ENCODE data around the gene SPDYC.

Gene SPDYC

DNA sequence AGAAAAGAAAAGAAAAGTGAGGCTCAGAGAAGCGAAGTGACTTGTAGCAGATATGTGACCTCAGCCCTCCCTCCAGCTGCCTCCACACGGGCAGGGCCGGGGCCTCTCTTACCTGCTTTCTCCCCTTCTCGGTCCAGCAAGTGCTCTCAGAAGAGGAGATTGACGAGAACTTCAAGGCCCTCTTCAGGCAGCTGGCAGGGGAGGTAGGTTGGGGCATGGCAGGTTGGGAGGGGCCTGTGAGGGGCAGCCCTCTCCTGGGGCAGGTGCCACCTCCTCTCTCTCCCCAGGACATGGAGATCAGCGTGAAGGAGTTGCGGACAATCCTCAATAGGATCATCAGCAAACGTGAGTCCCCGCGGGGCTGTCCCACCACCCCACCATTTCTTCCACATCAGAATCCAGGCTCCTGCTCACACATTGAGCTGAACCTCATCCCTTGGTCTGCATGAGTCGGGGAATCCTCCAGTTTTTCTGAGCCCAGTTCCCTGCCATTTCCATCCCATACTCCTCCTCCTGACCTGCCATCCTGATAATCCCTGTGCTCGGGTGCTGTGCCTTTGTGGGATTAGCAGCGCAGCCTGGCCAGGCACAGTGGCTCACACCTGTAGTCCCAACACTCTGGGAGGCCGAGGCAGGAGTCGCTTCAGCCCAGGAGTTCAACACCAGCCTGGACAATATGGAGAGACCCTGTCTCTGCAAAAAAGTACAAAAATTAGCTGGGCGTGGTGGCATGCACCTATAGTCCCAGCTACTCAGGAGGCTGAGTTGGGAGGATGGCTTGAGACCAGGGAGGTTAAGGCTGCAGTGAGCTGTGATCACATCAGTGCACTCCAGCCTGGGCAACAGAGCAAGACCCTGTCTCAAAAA, 38.1 kb downstream of the SPDYC start:
- no peaks in the 10 kb centered on the region for H3K4me1 ChIP-seq (ENCODE audit: control insufficient read depth, insufficient read depth, low read length)
- H3K9ac ChIP-seq (ENCODE audit: low read length in 2 of 2), result no peak overlapping the region
- H3K36me3 ChIP-seq (ENCODE audit: control insufficient read depth in 2 of 2, insufficient read depth in 2 of 2, low read length in 2 of 2), result peaks cover 37 to 53% of the 10 kb centered on the region in 2 donors
- no peaks in the 10 kb centered on the region for H3K9me3 ChIP-seq (ENCODE audit: control insufficient read depth in 2 of 2, low read length in 2 of 2)
- no peaks in the 10 kb centered on the region for H3K27me3 ChIP-seq (ENCODE audit: control insufficient read depth in 1 of 2, insufficient read depth in 2 of 2, low read length in 2 of 2)
- H3K27ac ChIP-seq (ENCODE audit: low read length), result no peak overlapping the region
- no peak overlapping the region for H3K4me3 ChIP-seq (ENCODE audit: low read length in 2 of 2)

DNA sequence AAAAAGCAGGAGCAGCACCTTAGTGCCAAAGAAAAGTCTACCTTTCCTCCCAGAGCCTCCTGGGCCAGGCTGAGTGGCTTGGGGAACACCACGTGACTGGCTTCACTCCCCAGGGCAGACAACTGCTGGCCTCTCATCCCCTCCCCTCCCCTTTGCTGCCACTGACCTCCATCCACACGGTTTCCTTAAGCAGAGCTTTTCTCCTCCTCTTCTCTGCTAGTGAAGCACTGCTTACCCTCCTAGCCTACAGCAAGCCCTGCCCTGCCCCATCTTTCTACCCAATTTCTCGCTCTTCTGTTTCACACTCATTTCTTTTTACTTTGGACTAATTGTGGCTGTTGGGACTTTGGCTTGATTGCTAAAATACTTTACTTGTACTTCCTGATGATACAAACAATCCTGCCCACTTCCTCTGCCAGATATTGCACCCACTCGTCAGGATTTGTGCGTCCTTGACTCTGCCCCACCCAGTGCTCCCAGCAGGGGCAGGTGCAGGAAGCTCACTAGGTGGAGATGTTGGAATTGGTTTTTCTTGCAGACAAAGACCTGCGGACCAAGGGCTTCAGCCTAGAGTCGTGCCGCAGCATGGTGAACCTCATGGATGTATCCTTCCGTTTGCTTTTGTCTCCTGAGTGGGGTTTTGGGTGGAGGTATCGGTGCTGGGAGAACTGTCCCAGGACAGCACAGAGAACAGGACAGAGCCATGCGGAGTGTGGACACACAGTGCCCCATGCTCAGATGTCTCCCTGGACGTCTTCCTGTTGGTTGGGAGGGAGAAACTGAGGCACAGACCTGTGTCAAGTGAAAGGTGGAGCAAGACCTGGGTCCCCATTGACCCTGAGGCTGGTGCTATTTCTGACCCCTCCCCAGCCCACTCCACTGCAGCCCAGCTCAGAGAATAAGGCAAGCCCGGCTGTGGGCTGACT, 39.0 kb downstream of the SPDYC start:
- Histone ChIP-seq H3K4me1 (ENCODE audit: control insufficient read depth, insufficient read depth, low read length) (no peaks in the 10 kb centered on the region), H3K27ac (ENCODE audit: low read length) (no peak overlapping the region), H3K27me3 (ENCODE audit: control insufficient read depth in 1 of 2, insufficient read depth in 2 of 2, low read length in 2 of 2) (no peaks in the 10 kb centered on the region), H3K9ac (ENCODE audit: low read length in 2 of 2) (no peak overlapping the region), H3K9me3 (ENCODE audit: control insufficient read depth in 2 of 2, low read length in 2 of 2) (no peaks in the 10 kb centered on the region), H3K4me3 (ENCODE audit: low read length in 2 of 2) (no peak overlapping the region), H3K36me3 (ENCODE audit: control insufficient read depth in 2 of 2, insufficient read depth in 2 of 2, low read length in 2 of 2) (peaks cover 37 to 52% of the 10 kb centered on the region in 2 donors)

DNA sequence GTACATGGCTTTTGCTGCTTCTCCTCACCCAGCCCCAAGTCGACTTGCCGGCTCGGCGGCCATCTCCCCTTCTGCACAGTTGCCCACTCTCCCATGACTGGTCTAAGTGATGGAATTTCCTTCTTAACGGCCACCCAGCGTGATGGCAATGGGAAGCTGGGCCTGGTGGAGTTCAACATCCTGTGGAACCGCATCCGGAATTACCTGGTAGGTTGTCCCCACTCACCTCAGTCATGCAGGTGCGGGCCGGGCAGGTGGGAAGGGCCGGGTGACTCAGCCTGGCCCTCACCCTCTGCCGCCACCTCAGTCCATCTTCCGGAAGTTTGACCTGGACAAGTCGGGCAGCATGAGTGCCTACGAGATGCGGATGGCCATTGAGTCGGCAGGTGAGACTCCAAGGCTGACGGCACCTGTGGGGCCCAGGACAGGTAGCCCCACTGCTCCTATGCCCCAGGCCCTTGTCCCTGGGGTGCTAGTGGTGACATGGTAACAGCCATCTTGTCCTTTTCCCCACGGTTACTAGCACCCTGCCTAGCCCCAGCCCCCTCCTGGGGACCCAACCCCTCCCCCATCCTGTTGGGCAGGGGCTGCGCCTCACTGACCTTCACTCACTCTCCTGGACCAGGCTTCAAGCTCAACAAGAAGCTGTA, 39.8 kb downstream of the SPDYC start:
- Histone ChIP-seq H3K27me3 (ENCODE audit: control insufficient read depth in 1 of 2, insufficient read depth in 2 of 2, low read length in 2 of 2) (no peaks in the 10 kb centered on the region), H3K9ac (ENCODE audit: low read length in 2 of 2) (no peak overlapping the region), H3K4me3 (ENCODE audit: low read length in 2 of 2) (no peak overlapping the region), H3K9me3 (ENCODE audit: control insufficient read depth in 2 of 2, low read length in 2 of 2) (no peaks in the 10 kb centered on the region), H3K27ac (ENCODE audit: low read length) (no peak overlapping the region), H3K4me1 (ENCODE audit: control insufficient read depth, insufficient read depth, low read length) (no peaks in the 10 kb centered on the region), H3K36me3 (ENCODE audit: control insufficient read depth in 2 of 2, insufficient read depth in 2 of 2, low read length in 2 of 2) (peaks cover 37 to 47% of the 10 kb centered on the region in 2 donors)

DNA sequence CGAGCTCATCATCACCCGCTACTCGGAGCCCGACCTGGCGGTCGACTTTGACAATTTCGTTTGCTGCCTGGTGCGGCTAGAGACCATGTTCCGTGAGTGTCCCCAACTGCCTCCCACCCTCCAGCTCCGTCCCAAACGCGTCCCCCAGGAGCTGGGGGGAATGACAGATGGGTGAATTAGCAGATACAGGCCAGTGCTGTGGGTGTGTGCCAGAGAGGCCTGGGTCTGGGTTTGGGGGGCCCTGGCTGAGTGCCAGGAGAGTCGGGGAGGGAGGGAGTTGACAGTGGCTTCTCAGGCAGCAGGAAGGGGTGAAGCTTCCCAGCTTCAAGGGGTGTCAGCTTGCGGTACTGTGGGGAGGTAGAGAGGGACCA, 40.3 kb downstream of the SPDYC start:
- H3K27ac ChIP-seq (ENCODE audit: low read length), result no peak overlapping the region
- no peaks in the 10 kb centered on the region for H3K9me3 ChIP-seq (ENCODE audit: control insufficient read depth in 2 of 2, low read length in 2 of 2)
- H3K4me3 ChIP-seq (ENCODE audit: low read length in 2 of 2), result no peak overlapping the region
- H3K9ac ChIP-seq (ENCODE audit: low read length in 2 of 2), result no peak overlapping the region
- H3K36me3 ChIP-seq (ENCODE audit: control insufficient read depth in 2 of 2, insufficient read depth in 2 of 2, low read length in 2 of 2), result peaks cover 34 to 42% of the 10 kb centered on the region in 2 donors
- no peaks in the 10 kb centered on the region for H3K4me1 ChIP-seq (ENCODE audit: control insufficient read depth, insufficient read depth, low read length)
- no peaks in the 10 kb centered on the region for H3K27me3 ChIP-seq (ENCODE audit: control insufficient read depth in 1 of 2, insufficient read depth in 2 of 2, low read length in 2 of 2)

DNA sequence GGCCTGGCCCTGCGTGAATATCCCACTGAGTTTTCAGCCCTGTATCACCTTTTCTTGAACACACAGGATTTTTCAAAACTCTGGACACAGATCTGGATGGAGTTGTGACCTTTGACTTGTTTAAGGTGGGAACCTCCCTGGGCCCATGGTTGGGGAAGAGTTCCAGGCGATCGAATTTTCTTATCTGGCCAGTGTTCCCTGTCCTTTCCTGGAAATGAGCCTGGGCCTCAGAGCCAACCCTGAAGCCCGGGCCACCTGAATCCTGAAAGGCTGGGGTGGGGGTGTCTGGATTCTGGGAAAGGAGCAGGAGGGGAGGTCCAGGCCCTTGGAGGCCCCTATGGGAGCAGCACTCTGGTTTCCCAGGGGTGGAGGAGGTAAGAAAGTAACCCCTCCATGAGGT, 40.7 kb downstream of the SPDYC start:
- H3K4me3 ChIP-seq (ENCODE audit: low read length in 2 of 2), result no peak overlapping the region
- no peak overlapping the region for H3K9ac ChIP-seq (ENCODE audit: low read length in 2 of 2)
- no peaks in the 10 kb centered on the region for H3K4me1 ChIP-seq (ENCODE audit: control insufficient read depth, insufficient read depth, low read length)
- peaks cover 30 to 38% of the 10 kb centered on the region in 2 donors for H3K36me3 ChIP-seq (ENCODE audit: control insufficient read depth in 2 of 2, insufficient read depth in 2 of 2, low read length in 2 of 2)
- H3K27ac ChIP-seq (ENCODE audit: low read length), result no peak overlapping the region
- no peaks in the 10 kb centered on the region for H3K27me3 ChIP-seq (ENCODE audit: control insufficient read depth in 1 of 2, insufficient read depth in 2 of 2, low read length in 2 of 2)
- H3K9me3 ChIP-seq (ENCODE audit: control insufficient read depth in 2 of 2, low read length in 2 of 2), result no peaks in the 10 kb centered on the region

DNA sequence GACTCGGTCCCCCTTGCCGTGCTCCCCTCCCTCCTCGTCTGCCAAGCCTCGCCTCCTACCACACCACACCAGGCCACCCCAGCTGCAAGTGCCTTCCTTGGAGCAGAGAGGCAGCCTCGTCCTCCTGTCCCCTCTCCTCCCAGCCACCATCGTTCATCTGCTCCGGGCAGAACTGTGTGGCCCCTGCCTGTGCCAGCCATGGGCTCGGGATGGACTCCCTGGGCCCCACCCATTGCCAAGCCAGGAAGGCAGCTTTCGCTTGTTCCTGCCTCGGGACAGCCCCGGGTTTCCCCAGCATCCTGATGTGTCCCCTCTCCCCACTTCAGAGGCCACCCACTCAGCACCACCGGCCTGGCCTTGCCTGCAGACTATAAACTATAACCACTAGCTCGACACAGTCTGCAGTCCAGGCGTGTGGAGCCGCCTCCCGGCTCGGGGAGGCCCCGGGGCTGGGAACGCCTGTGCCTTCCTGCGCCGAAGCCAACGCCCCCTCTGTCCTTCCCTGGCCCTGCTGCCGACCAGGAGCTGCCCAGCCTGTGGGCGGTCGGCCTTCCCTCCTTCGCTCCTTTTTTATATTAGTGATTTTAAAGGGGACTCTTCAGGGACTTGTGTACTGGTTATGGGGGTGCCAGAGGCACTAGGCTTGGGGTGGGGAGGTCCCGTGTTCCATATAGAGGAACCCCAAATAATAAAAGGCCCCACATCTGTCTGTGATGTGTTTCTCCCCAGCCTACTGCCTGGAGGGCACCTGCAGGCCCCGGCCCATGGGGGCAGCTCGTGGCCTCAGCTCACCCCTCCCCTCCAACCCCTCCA, 41.5 kb downstream of the SPDYC start:
- no peak overlapping the region for H3K4me3 ChIP-seq (ENCODE audit: low read length in 2 of 2)
- no peaks in the 10 kb centered on the region for H3K9me3 ChIP-seq (ENCODE audit: control insufficient read depth in 2 of 2, low read length in 2 of 2)
- no peak overlapping the region for H3K27ac ChIP-seq (ENCODE audit: low read length)
- H3K9ac ChIP-seq (ENCODE audit: low read length in 2 of 2), result no peak overlapping the region
- H3K36me3 ChIP-seq (ENCODE audit: control insufficient read depth in 2 of 2, insufficient read depth in 2 of 2, low read length in 2 of 2), result peaks cover 24 to 31% of the 10 kb centered on the region in 2 donors
- no peaks in the 10 kb centered on the region for H3K27me3 ChIP-seq (ENCODE audit: control insufficient read depth in 1 of 2, insufficient read depth in 2 of 2, low read length in 2 of 2)
- H3K4me1 ChIP-seq (ENCODE audit: control insufficient read depth, insufficient read depth, low read length), result no peaks in the 10 kb centered on the region

DNA sequence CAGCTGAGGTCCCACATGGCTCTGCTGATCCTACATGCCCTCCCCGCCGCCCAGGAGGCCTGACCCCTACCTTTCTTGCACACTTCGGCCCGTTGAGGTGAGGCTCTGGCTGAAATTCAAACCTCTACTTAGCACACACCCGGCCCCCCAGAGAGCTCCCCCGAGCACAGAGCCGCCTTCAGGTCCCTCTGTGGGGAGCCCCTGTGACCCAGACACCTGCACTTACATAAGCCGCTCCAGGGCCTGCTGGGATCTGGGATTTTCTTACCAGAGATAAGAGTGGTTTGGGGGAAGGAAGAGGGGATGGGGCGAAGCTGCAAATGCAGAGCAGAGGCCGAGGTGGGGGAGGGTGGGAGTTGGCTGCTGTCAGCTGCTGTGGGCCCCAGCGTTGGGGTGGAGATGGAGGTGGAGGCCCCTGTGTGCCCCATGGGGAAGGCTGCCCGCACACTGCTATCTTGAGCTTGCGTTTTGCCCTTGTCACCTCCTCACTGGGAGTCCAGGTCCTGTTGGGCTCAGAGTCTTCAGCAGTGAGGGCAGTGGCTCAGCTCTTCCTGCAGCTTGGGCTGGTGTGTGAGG, 42.3 kb downstream of the SPDYC start:
- H3K4me3 ChIP-seq (ENCODE audit: low read length in 2 of 2), result no peak overlapping the region

DNA sequence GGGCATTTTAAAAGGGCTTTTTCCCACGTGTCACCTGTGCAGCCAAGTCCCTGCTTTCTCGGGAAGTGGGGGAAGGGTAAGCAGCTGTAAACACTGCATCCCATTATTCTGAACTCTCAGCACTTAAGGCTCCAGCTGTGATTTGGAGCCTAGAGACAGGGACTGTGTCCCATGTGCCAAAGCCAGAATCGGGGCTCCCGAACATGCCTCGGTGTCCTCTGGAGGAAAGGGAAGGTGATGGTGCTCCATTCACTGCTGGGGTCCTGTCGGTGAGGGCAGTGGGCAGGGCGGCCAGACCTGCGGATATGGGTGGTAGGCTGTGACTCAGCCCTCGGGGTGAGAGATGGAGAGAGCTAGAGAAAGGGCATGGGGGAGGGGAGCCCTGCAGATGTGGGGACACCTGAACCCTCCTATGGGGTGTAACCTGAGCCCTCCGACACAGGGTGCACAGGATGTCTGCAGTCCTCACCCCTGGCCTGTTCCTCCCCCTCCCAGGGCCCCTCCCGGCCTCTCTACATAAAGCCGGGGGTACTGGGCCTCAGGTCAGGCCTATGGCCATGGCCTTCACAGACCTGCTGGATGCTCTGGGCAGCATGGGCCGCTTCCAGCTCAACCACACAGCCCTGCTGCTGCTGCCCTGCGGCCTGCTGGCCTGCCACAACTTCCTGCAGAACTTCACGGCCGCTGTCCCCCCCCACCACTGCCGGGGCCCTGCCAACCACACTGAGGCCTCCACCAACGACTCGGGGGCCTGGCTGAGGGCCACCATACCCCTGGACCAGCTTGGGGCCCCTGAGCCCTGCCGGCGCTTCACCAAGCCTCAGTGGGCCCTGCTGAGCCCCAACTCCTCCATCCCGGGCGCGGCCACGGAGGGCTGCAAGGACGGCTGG, 43.5 kb downstream of the SPDYC start:
- no peaks in the 10 kb centered on the region for H3K27me3 ChIP-seq (ENCODE audit: control insufficient read depth in 1 of 2, insufficient read depth in 2 of 2, low read length in 2 of 2)
- no peak overlapping the region for H3K27ac ChIP-seq (ENCODE audit: low read length)
- no peaks in the 10 kb centered on the region for H3K4me1 ChIP-seq (ENCODE audit: control insufficient read depth, insufficient read depth, low read length)
- no peak overlapping the region for H3K4me3 ChIP-seq (ENCODE audit: low read length in 2 of 2)
- H3K36me3 ChIP-seq (ENCODE audit: control insufficient read depth in 2 of 2, insufficient read depth in 2 of 2, low read length in 2 of 2), result peaks cover 20% of the 10 kb centered on the region in 2 donors
- no peaks in the 10 kb centered on the region for H3K9me3 ChIP-seq (ENCODE audit: control insufficient read depth in 2 of 2, low read length in 2 of 2)
- no peak overlapping the region for H3K9ac ChIP-seq (ENCODE audit: low read length in 2 of 2)

More for the DNA sequence above, 42.3 kb downstream of the SPDYC start:
- Histone ChIP-seq H3K9ac (ENCODE audit: low read length in 2 of 2) (no peak overlapping the region), H3K27ac (ENCODE audit: low read length) (no peak overlapping the region), H3K9me3 (ENCODE audit: control insufficient read depth in 2 of 2, low read length in 2 of 2) (no peaks in the 10 kb centered on the region), H3K4me1 (ENCODE audit: control insufficient read depth, insufficient read depth, low read length) (no peaks in the 10 kb centered on the region), H3K36me3 (ENCODE audit: control insufficient read depth in 2 of 2, insufficient read depth in 2 of 2, low read length in 2 of 2) (peaks cover 20 to 27% of the 10 kb centered on the region in 2 donors), H3K27me3 (ENCODE audit: control insufficient read depth in 1 of 2, insufficient read depth in 2 of 2, low read length in 2 of 2) (no peaks in the 10 kb centered on the region)

DNA sequence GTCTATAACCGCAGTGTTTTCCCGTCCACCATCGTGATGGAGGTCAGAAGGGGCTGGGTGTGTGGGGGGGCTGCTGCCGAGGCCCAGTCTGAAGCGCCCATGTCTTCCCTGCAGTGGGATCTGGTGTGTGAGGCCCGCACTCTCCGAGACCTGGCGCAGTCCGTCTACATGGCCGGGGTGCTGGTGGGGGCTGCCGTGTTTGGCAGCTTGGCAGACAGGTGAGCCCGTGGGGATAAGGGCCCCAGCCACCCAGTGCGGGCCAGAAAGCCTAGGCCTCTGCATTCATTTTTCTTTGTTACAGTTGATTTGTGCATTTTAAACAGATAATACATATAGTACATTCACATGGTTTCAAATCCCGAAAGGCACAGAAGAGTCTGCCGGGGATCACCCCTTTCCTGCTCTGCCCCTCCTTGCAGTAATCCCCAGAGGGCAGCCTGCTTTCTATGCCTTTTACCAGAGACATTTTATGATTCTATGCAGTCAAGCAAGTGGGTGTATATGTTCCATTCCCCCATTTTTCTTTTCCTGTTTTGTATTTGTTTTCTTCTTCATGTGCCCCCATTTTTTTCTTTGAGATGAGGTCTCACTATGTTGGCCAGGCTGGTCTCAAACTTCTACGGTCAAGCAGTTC, 44.3 kb downstream of the SPDYC start:
- no peaks in the 10 kb centered on the region for H3K27me3 ChIP-seq (ENCODE audit: control insufficient read depth in 1 of 2, insufficient read depth in 2 of 2, low read length in 2 of 2)
- H3K36me3 ChIP-seq (ENCODE audit: control insufficient read depth in 2 of 2, insufficient read depth in 2 of 2, low read length in 2 of 2), result peaks cover 13% of the 10 kb centered on the region in 2 donors
- no peak overlapping the region for H3K27ac ChIP-seq (ENCODE audit: low read length)
- no peak overlapping the region for H3K4me3 ChIP-seq (ENCODE audit: low read length in 2 of 2)
- H3K4me1 ChIP-seq (ENCODE audit: control insufficient read depth, insufficient read depth, low read length), result peaks cover under 1% of the 10 kb centered on the region
- H3K9ac ChIP-seq (ENCODE audit: low read length in 2 of 2), result no peak overlapping the region
- no peaks in the 10 kb centered on the region for H3K9me3 ChIP-seq (ENCODE audit: control insufficient read depth in 2 of 2, low read length in 2 of 2)

Data from stomach smooth muscle (tissue), 2 donors.